Left ventricle myocardium inferior (tissue), 1 donor: ENCODE data around the gene ALDOB. TPM values are rescaled to one million over a fixed set of nuclear protein-coding genes. Genes with fewer than 3 reads are reported as not detected.

Source experiments
- DNase-seq: peaks from one replicate; pipeline ENCODE4 v3.0.0-alpha.2; 2020
- H3K27ac ChIP-seq: fragments of 200-600 bp; replicated peaks from 2 replicates; pipeline ENCODE4 v1.8.0; 2021
- H3K27me3 ChIP-seq: fragments of 200-600 bp; 2 replicates; pipeline ENCODE4 v1.8.0; 2021; ENCODE audit warnings: low read depth
- H3K36me3 ChIP-seq: fragments of 200-600 bp; 2 replicates; pipeline ENCODE4 v1.8.0; 2021
- H3K4me1 ChIP-seq: fragments of 200-600 bp; 2 replicates; pipeline ENCODE4 v1.8.0; 2021
- H3K4me3 ChIP-seq: fragments of 200-600 bp; 2 replicates; pipeline ENCODE4 v1.8.0; 2021; ENCODE audit warnings: mild to moderate bottlenecking, moderate library complexity
- H3K9me3 ChIP-seq: fragments of 200-600 bp; replicated peaks from 2 replicates; pipeline ENCODE4 v1.8.0; 2021
- intact Hi-C: fragments of 100-400 bp; cut with micrococcal nuclease; formaldehyde crosslinking; loops from one replicate; pipeline ENCODE4 v1.11.0; 2022
- total RNA-seq: library from RNA; stranded (reverse); fragmentation: NEBNext Ultra II Directional; extraction: Animal tissue kit (Norgen Biotek cat#: 25700); gene quantifications from one replicate; pipeline ENCODE4 v1.2.1, GENCODE V29; 2021
- TF ChIP-seq, protein P1 (sequence below): fragments of 200-600 bp; IDR thresholded peaks from 2 replicates; pipeline ENCODE4 v1.8.0; 2021; ENCODE audit warnings: antibody characterized with exemption, mild to moderate bottlenecking, borderline replicate concordance
- donor health status: DM: no; HTN: yes; CAD: no; lungs with severe emphysema.

Gene ALDOB
- total RNA-seq, 1 donor from 2014 or later: 0.41 TPM

DNA sequence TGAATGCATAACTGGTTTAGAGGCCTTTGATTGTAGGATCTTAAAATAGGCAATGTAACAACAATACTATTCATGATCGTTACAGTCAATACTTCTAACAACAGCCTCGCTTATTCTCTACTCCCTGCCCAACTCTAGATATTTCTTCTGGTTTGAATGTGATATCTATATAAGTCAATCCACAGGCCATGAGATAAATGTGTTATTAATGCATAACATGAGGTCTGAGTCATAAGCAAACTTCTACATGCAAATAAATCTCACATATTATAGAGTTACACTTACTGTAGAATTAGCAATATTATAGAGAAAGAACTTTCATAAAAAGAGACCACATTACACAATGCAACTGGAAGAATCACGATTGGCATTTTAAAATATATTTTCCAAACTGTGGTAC lies 2.9 kb upstream of the ALDOB start:
- H3K27ac ChIP-seq: peak overlapping the region; percentile 83
- H3K27me3 ChIP-seq: no peaks in the 10 kb centered on the region

DNA sequence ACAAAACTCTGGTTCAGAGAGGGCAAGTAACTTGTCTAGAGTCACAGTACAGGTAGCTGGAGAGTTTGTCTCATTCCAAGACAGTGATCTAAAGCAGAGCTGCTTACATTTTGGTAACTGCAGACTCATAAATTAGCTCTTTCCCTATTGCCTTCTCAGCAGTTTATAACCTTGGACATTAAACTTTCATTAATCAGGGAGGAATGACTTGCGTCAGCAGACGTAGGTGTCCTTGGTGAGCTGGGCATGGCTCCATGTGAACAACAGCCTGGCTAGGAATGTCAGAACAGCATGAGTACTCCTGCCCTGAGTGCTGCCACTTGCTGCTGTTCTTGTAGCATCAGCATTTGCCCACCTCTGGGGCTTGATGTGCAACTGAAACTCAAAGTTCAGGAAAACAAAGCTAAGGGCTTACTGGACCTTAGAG lies 2.2 kb upstream of the ALDOB start:
- H3K27me3 ChIP-seq: no peaks in the 10 kb centered on the region
- no peak overlapping the region for H3K4me3 ChIP-seq
- DNase-seq: peak; percentile 66
- no peaks in the 10 kb centered on the region for H3K9me3 ChIP-seq
- peak overlapping the region; percentile 83 for H3K27ac ChIP-seq
- intact Hi-C loops: no loop called here
- peaks cover 41% of the 10 kb centered on the region for H3K4me1 ChIP-seq
- TF ChIP-seq, protein P1, sequence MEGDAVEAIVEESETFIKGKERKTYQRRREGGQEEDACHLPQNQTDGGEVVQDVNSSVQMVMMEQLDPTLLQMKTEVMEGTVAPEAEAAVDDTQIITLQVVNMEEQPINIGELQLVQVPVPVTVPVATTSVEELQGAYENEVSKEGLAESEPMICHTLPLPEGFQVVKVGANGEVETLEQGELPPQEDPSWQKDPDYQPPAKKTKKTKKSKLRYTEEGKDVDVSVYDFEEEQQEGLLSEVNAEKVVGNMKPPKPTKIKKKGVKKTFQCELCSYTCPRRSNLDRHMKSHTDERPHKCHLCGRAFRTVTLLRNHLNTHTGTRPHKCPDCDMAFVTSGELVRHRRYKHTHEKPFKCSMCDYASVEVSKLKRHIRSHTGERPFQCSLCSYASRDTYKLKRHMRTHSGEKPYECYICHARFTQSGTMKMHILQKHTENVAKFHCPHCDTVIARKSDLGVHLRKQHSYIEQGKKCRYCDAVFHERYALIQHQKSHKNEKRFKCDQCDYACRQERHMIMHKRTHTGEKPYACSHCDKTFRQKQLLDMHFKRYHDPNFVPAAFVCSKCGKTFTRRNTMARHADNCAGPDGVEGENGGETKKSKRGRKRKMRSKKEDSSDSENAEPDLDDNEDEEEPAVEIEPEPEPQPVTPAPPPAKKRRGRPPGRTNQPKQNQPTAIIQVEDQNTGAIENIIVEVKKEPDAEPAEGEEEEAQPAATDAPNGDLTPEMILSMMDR: no peak
- no peaks in the 10 kb centered on the region for H3K36me3 ChIP-seq

More for the DNA sequence above, 2.9 kb upstream of the ALDOB start:
- H3K4me1 ChIP-seq: peaks cover 43% of the 10 kb centered on the region
- H3K36me3 ChIP-seq: no peaks in the 10 kb centered on the region
- H3K9me3 ChIP-seq: no peaks in the 10 kb centered on the region
- TF ChIP-seq, protein P1: no peak
- H3K4me3 ChIP-seq: no peak overlapping the region
- DNase-seq: no peak
- intact Hi-C loops: no loop called here

- TF ChIP-seq, protein P1: no peak
- peaks cover 23% of the 10 kb centered on the region for H3K4me1 ChIP-seq
- no peaks in the 10 kb centered on the region for H3K27me3 ChIP-seq
- no peak for DNase-seq
- intact Hi-C loops: no loop called here
- no peak overlapping the region for H3K27ac ChIP-seq
- no peak overlapping the region for H3K4me3 ChIP-seq
- H3K36me3 ChIP-seq: no peaks in the 10 kb centered on the region
- no peaks in the 10 kb centered on the region for H3K9me3 ChIP-seq
Observed at GRCh38 chr9:101434998-101435397, 576 bp downstream of the ALDOB start.

GRCh38 chr9:101433229-101433628 lies 2.3 kb downstream of the ALDOB start:
- H3K36me3 ChIP-seq: no peaks in the 10 kb centered on the region
- H3K4me3 ChIP-seq: no peak overlapping the region
- H3K27ac ChIP-seq: no peak overlapping the region
- no peak for DNase-seq
- H3K4me1 ChIP-seq: peaks cover 18% of the 10 kb centered on the region
- H3K27me3 ChIP-seq: no peaks in the 10 kb centered on the region
- TF ChIP-seq, protein P1: no peak
- intact Hi-C loops: no loop called here
- no peaks in the 10 kb centered on the region for H3K9me3 ChIP-seq

DNA sequence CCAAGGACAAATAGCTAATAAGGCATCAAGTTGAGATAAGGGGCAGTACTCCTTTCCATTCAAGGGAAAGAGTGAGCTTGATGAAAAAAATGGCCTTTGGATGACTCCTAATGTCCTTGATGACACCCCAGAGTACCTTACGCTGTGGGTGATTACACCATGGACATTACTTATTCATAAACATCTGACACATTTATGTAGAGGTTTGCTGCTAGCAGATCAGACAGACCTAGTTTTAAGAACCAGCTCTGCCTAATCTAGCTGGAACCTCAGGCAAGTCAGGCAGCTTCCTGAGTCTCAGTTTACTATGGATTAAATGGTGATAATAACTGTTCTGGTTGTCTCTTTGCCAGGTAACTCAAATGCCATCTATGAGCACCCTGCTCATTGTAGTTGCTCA lies 2.8 kb downstream of the ALDOB start:
- Histone ChIP-seq H3K27ac (no peak overlapping the region), H3K4me3 (no peak overlapping the region), H3K36me3 (no peaks in the 10 kb centered on the region), H3K4me1 (peaks cover 14% of the 10 kb centered on the region), H3K9me3 (no peaks in the 10 kb centered on the region), H3K27me3 (no peaks in the 10 kb centered on the region)
- intact Hi-C loops: no loop called here
- DNase-seq: no peak
- TF ChIP-seq, protein P1: no peak

- TF ChIP-seq, protein P1: no peak
- no peaks in the 10 kb centered on the region for H3K36me3 ChIP-seq
- H3K4me3 ChIP-seq: no peak overlapping the region
- H3K27ac ChIP-seq: no peak overlapping the region
- no peaks in the 10 kb centered on the region for H3K9me3 ChIP-seq
- peaks cover 10% of the 10 kb centered on the region for H3K4me1 ChIP-seq
- no peak for DNase-seq
- intact Hi-C loops: no loop called here
- no peaks in the 10 kb centered on the region for H3K27me3 ChIP-seq
Observed at GRCh38 chr9:101432171-101432570, 3.4 kb downstream of the ALDOB start.
